H9 (cell line): Measurements from ENCODE around the gene PLEKHA7. TPM values are rescaled to one million over a fixed set of nuclear protein-coding genes. Genes with fewer than 3 reads are reported as not detected.
A peak's percentile ranks its signal among the peaks of the same experiment; 100 is the strongest.

Experiments used
- DNase-seq: peaks from one replicate; pipeline ENCODE4 v3.0.0-alpha.2; 2017
- H2AFZ ChIP-seq: one replicate; pipeline ENCODE4 v1.6.1; 2013; ENCODE audit warnings: mild to moderate bottlenecking, low read length, control low read depth, moderate library complexity
- H2AK5ac ChIP-seq: 2 replicates; pipeline ENCODE4 v1.6.1; 2013; ENCODE audit warnings: low read length, control low read depth, mixed read lengths; ENCODE audit not compliant: insufficient read length
- H2BK120ac ChIP-seq: one replicate; pipeline ENCODE4 v1.6.1; 2013; ENCODE audit warnings: low read depth, mild to moderate bottlenecking, low read length, control low read depth, inconsistent platforms; ENCODE audit not compliant: poor library complexity, severe bottlenecking
- H2BK12ac ChIP-seq: 2 replicates; pipeline ENCODE4 v1.6.1; 2013; ENCODE audit warnings: low read length, control low read depth, mixed read lengths, low read depth; ENCODE audit not compliant: insufficient read length
- H2BK15ac ChIP-seq: 2 replicates; pipeline ENCODE4 v1.6.1; 2013; ENCODE audit warnings: low read depth, low read length, control low read depth
- H2BK20ac ChIP-seq: one replicate; pipeline ENCODE4 v1.6.1; 2013; ENCODE audit warnings: low read depth, mild to moderate bottlenecking, low read length, control low read depth, inconsistent platforms; ENCODE audit not compliant: poor library complexity, severe bottlenecking
- H2BK5ac ChIP-seq: 2 replicates; pipeline ENCODE4 v1.6.1; 2013; ENCODE audit warnings: low read length, control low read depth, mixed read lengths; ENCODE audit not compliant: insufficient read length
- H3K14ac ChIP-seq: 2 replicates; pipeline ENCODE4 v1.6.1; 2013; ENCODE audit warnings: low read length, control low read depth; ENCODE audit not compliant: insufficient read depth
- H3K18ac ChIP-seq: 2 replicates; pipeline ENCODE4 v1.6.1; 2013; ENCODE audit warnings: low read depth, mild to moderate bottlenecking, mixed read lengths, low read length, control low read depth; ENCODE audit not compliant: insufficient read length
- H3K23ac ChIP-seq: 2 replicates; pipeline ENCODE4 v1.6.1; 2013; ENCODE audit warnings: low read length, control low read depth, mixed read lengths, low read depth; ENCODE audit not compliant: insufficient read length
- H3K23me2 ChIP-seq: 2 replicates; pipeline ENCODE4 v1.6.1; 2013; ENCODE audit warnings: low read depth, mild to moderate bottlenecking, mixed read lengths, low read length, control low read depth; ENCODE audit not compliant: insufficient read length, poor library complexity, severe bottlenecking
- H3K27ac ChIP-seq: 2 replicates; pipeline ENCODE4 v1.5.1; 2013; ENCODE audit warnings: low read length, control low read depth, mixed read lengths, low read depth; ENCODE audit not compliant: insufficient read length
- H3K27me3 ChIP-seq: 2 replicates; pipeline ENCODE4 v1.6.1; 2013; ENCODE audit warnings: low read length, control low read depth, inconsistent platforms; ENCODE audit not compliant: insufficient read depth
- H3K4ac ChIP-seq: 2 replicates; pipeline ENCODE4 v1.6.1; 2013; ENCODE audit warnings: low read depth, mild to moderate bottlenecking, control low read depth, inconsistent platforms, low read length, moderate library complexity
- H3K4me1 ChIP-seq: 2 replicates; pipeline ENCODE4 v1.6.1; 2013; ENCODE audit warnings: low read length, control low read depth, inconsistent platforms; ENCODE audit not compliant: insufficient read depth
- H3K4me2 ChIP-seq: 2 replicates; pipeline ENCODE4 v1.6.1; 2013; ENCODE audit warnings: low read length, control low read depth, mixed read lengths; ENCODE audit not compliant: insufficient read length, insufficient read depth
- H3K56ac ChIP-seq: 2 replicates; pipeline ENCODE4 v1.6.1; 2013; ENCODE audit warnings: low read depth, mild to moderate bottlenecking, mixed read lengths, low read length, control low read depth; ENCODE audit not compliant: insufficient read length
- H3K79me1 ChIP-seq: 2 replicates; pipeline ENCODE4 v1.6.1; 2013; ENCODE audit warnings: low read depth, mild to moderate bottlenecking, moderate library complexity, low read length, control low read depth, inconsistent platforms; ENCODE audit not compliant: insufficient read depth, poor library complexity, severe bottlenecking
- H3K79me2 ChIP-seq: 2 replicates; pipeline ENCODE4 v1.6.1; 2013; ENCODE audit warnings: low read length, control low read depth, inconsistent platforms; ENCODE audit not compliant: insufficient read depth
- H3K9ac ChIP-seq: 2 replicates; pipeline ENCODE4 v1.6.1; 2013; ENCODE audit warnings: low read length, control low read depth, mixed read lengths; ENCODE audit not compliant: insufficient read length; ENCODE audit errors: extremely low read depth
- H3K9me3 ChIP-seq: one replicate; pipeline ENCODE4 v1.6.1; 2013; ENCODE audit warnings: low read depth, low read length, inconsistent platforms; ENCODE audit not compliant: control insufficient read depth
- H3T11ph ChIP-seq: one replicate; pipeline ENCODE4 v1.6.1; 2013; ENCODE audit warnings: mild to moderate bottlenecking, low read length, control low read depth, inconsistent platforms
- H4K20me1 ChIP-seq: one replicate; pipeline ENCODE4 v1.6.1; 2013; ENCODE audit not compliant: control insufficient read depth, insufficient read length, insufficient read depth
- H4K5ac ChIP-seq: 2 replicates; pipeline ENCODE4 v1.6.1; 2013; ENCODE audit warnings: low read depth, mild to moderate bottlenecking, mixed read lengths, low read length, control low read depth; ENCODE audit not compliant: insufficient read length
- H4K8ac ChIP-seq: replicated peaks from 2 replicates; pipeline ENCODE4 v1.6.1; 2013; ENCODE audit warnings: low read length, control low read depth, mixed read lengths, low read depth; ENCODE audit not compliant: insufficient read length
- H4K91ac ChIP-seq: 2 replicates; pipeline ENCODE4 v1.6.1; 2013; ENCODE audit warnings: low read depth, mild to moderate bottlenecking, moderate library complexity, mixed read lengths, low read length, control low read depth; ENCODE audit not compliant: insufficient read length
- H3K27ac Mint-ChIP-seq, 3 experiments: 2 replicates in 2 of 3; 3 replicates in 1 of 3; pipeline ENCODE4 v1.8.0; 2020 to 2021; ENCODE audit warnings: mixed read lengths in 3 of 3, mild to moderate bottlenecking in 1 of 3, moderate library complexity in 1 of 3
- H3K27me3 Mint-ChIP-seq: 2 replicates; pipeline ENCODE4 v1.8.0; 2021; ENCODE audit warnings: low read depth, mild to moderate bottlenecking, moderate library complexity, mixed read lengths
- H3K36me3 Mint-ChIP-seq, 3 experiments: 2 replicates in 2 of 3; 3 replicates in 1 of 3; pipeline ENCODE4 v1.8.0; 2020 to 2021; ENCODE audit warnings: low read depth in 3 of 3, mixed read lengths in 3 of 3; ENCODE audit not compliant: insufficient read depth in 1 of 3
- H3K4me1 Mint-ChIP-seq, 2 experiments: 2 replicates each; pipeline ENCODE4 v1.8.0; 2020; ENCODE audit warnings: mixed read lengths in 2 of 2
- H3K4me3 Mint-ChIP-seq, 2 experiments: 2 replicates in 1 of 2; 3 replicates in 1 of 2; pipeline ENCODE4 v1.8.0; 2020 to 2021; ENCODE audit warnings: mild to moderate bottlenecking in 2 of 2, mixed read lengths in 2 of 2, moderate library complexity in 1 of 2
- H3K9me3 Mint-ChIP-seq, 2 experiments: 2 replicates in 1 of 2; 3 replicates in 1 of 2; pipeline ENCODE4 v1.8.0; 2020; ENCODE audit warnings: mild to moderate bottlenecking in 2 of 2, mixed read lengths in 2 of 2, moderate library complexity in 1 of 2
- WGBS: extraction: QIAGEN DNeasy Blood & Tissue Kit; methylation state at CpG from one replicate; pipeline ENCODE4 v1.1.7; 2013; ENCODE audit warnings: missing lambda C conversion rate, low lambda C conversion rate, mixed read lengths; ENCODE audit not compliant: insufficient read length; ENCODE audit errors: extremely low coverage; 5-methylcytosine and 5-hydroxymethylcytosine counted together
- total RNA-seq: library from RNA; stranded (reverse); gene quantifications from 2 replicates; pipeline ENCODE4 v1.2.1, GENCODE V29; 2021
- TF ChIP-seq, protein P1 (sequence below): fragments of 200-600 bp; sonication (generic); conservative IDR thresholded peaks from 3 replicates; pipeline ENCODE4 v1.8.0; 2021; ENCODE audit warnings: antibody characterized with exemption, mild to moderate bottlenecking

PLEKHA7 gene
- total RNA-seq, 1 experiment from 2014 or later: 21.0 TPM

DNA sequence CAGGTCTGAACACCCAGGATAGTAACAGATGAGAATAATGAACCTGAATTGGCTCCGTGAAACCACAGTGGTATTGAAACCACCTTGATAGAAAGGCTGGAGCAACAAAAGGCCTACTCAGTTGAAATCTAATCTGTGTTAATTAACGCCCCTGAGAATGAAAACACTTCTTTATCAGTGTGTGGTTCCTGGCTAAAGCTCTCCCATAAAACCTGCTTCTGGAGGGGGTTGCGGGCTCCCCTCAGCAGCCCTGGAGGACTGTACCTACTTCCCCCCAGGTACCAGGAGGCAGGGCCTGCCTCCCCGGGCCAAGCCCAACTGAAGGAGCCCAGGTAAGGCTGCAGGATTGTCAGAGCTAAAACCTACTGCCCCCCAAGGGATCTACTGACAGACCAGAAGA lies 54.6 kb downstream of the PLEKHA7 start:
- Mint-ChIP-seq H3K27ac (peak overlapping the region in 2 of 3 experiments; percentile 23 to 92; a peak in 3 of 7 replicates), H3K36me3 (no peaks in the 10 kb centered on the region; a peak in 1 of 7 replicates), H3K9me3 (no peaks in the 10 kb centered on the region), H3K27me3 (no peaks in the 10 kb centered on the region; the same call in none of the 2 replicates), H3K4me1 (peaks cover 39 to 56% of the 10 kb centered on the region in 2 experiments), H3K4me3 (no peak overlapping the region)
- Histone ChIP-seq H3K23ac (no peak overlapping the region), H3K79me1 (no peaks in the 10 kb centered on the region), H3K14ac (no peak overlapping the region), H3K27me3 (no peaks in the 10 kb centered on the region), H3T11ph (no peak overlapping the region), H3K18ac (no peak overlapping the region), H3K4ac (no peak overlapping the region), H3K9ac (no peak overlapping the region), H3K9me3 (no peaks in the 10 kb centered on the region), H3K79me2 (no peaks in the 10 kb centered on the region), H2BK20ac (no peak overlapping the region), H2BK15ac (no peak overlapping the region), H2AK5ac (no peak overlapping the region), H2BK5ac (no peak overlapping the region), H4K5ac (no peak overlapping the region), H2BK120ac (no peak overlapping the region), H3K56ac (no peak overlapping the region), H3K23me2 (no peaks in the 10 kb centered on the region), H2BK12ac (no peak overlapping the region), H3K4me1 (peaks cover 4% of the 10 kb centered on the region; the same call in 1 of the 2 replicates), H2AFZ (no peak overlapping the region), H4K91ac (no peak overlapping the region), H4K20me1 (no peaks in the 10 kb centered on the region), H3K27ac (no peak overlapping the region), H4K8ac (no peak overlapping the region), H3K4me2 (no peak overlapping the region)
- no peak for DNase-seq
- TF ChIP-seq, protein P1, sequence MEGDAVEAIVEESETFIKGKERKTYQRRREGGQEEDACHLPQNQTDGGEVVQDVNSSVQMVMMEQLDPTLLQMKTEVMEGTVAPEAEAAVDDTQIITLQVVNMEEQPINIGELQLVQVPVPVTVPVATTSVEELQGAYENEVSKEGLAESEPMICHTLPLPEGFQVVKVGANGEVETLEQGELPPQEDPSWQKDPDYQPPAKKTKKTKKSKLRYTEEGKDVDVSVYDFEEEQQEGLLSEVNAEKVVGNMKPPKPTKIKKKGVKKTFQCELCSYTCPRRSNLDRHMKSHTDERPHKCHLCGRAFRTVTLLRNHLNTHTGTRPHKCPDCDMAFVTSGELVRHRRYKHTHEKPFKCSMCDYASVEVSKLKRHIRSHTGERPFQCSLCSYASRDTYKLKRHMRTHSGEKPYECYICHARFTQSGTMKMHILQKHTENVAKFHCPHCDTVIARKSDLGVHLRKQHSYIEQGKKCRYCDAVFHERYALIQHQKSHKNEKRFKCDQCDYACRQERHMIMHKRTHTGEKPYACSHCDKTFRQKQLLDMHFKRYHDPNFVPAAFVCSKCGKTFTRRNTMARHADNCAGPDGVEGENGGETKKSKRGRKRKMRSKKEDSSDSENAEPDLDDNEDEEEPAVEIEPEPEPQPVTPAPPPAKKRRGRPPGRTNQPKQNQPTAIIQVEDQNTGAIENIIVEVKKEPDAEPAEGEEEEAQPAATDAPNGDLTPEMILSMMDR: no peak
- no CpG with 5 or more reads among the region's 4 CpGs for WGBS
